Stimulated activated memory B cell treated with anti-CD40 and anti-IgM and Interleukin-4, amounts not matched to agents 10 μg/mL and 1 μg/mL and 100 μg/mL, for 72 hours (primary cell): ENCODE measurements around the gene SMG7.
"Not testable (repeated sequence)": the region's sequence is repeated elsewhere in the genome, so short reads cannot be mapped to it uniquely, and the experiment has no call there.

Source experiments
- ATAC-seq: fragments of 150-1000 bp; cut with Tn5 transposase; 2 replicates; pipeline ENCODE4 v1.10.0; 2021
- H3K27ac Mint-ChIP-seq: one replicate; pipeline ENCODE4 v1.8.0; 2022; ENCODE audit warnings: mild to moderate bottlenecking, mixed read lengths
- H3K27me3 Mint-ChIP-seq: one replicate; pipeline ENCODE4 v1.8.0; 2022; ENCODE audit warnings: mixed read lengths
- H3K36me3 Mint-ChIP-seq: one replicate; pipeline ENCODE4 v1.8.0; 2022; ENCODE audit warnings: mixed read lengths
- H3K4me1 Mint-ChIP-seq: one replicate; pipeline ENCODE4 v1.8.0; 2022; ENCODE audit warnings: mixed read lengths
- H3K4me3 Mint-ChIP-seq: one replicate; pipeline ENCODE4 v1.8.0; 2022; ENCODE audit warnings: mild to moderate bottlenecking, moderate library complexity, mixed read lengths
- H3K9me3 Mint-ChIP-seq: one replicate; pipeline ENCODE4 v1.8.0; 2022; ENCODE audit warnings: mixed read lengths

SMG7 gene

GRCh38 chr1:183472488-183473216, at the start of gene SMG7:
Gene SMG7 (plus strand): TSS chr1:183472499. CDS start chr1:183472621, 122 bp downstream.
- Mint-ChIP-seq H3K36me3 (peaks cover 10% of the 10 kb centered on the region), H3K9me3 (no peaks in the 10 kb centered on the region), H3K27me3 (no peaks in the 10 kb centered on the region), H3K27ac (peak within 1 kb of the TSS; percentile 95), H3K4me3 (peak within 1 kb of the TSS; percentile 92), H3K4me1 (no peaks in the 10 kb centered on the region)
- peak; percentile 28 for ATAC-seq

- Mint-ChIP-seq H3K4me1 (peaks cover 4% of the 10 kb centered on the region), H3K27me3 (peaks cover 40% of the 10 kb centered on the region), H3K36me3 (no peaks in the 10 kb centered on the region), H3K27ac (no peak overlapping the region), H3K9me3 (no peaks in the 10 kb centered on the region), H3K4me3 (no peak overlapping the region)
- ATAC-seq: no peak
Measured at GRCh38 chr1:183423541-183423940, 48.8 kb upstream of the SMG7 start.

- Mint-ChIP-seq H3K9me3 (no peaks in the 10 kb centered on the region), H3K4me3 (no peak overlapping the region), H3K36me3 (no peaks in the 10 kb centered on the region), H3K4me1 (no peaks in the 10 kb centered on the region), H3K27me3 (peaks cover 38% of the 10 kb centered on the region), H3K27ac (no peak overlapping the region)
- no peak for ATAC-seq
Measured at GRCh38 chr1:183424691-183425090, 47.6 kb upstream of the SMG7 start.

- H3K36me3 Mint-ChIP-seq, H3K4me3 Mint-ChIP-seq, H3K9me3 Mint-ChIP-seq, H3K27ac Mint-ChIP-seq, H3K4me1 Mint-ChIP-seq, ATAC-seq: not testable (repeated sequence)
- H3K27me3 Mint-ChIP-seq: peaks cover 45% of the 10 kb centered on the region
Measured at GRCh38 chr1:183427591-183427990, 44.7 kb upstream of the SMG7 start.

- Mint-ChIP-seq H3K27me3 (peaks cover 52% of the 10 kb centered on the region), H3K9me3 (no peaks in the 10 kb centered on the region), H3K36me3 (no peaks in the 10 kb centered on the region), H3K4me3 (no peak overlapping the region), H3K4me1 (no peaks in the 10 kb centered on the region), H3K27ac (no peak overlapping the region)
- ATAC-seq: no peak
Measured at GRCh38 chr1:183431840-183432547, 40.3 kb upstream of the SMG7 start.

GRCh38 chr1:183432548-183432875, 39.8 kb upstream of the SMG7 start:
- Mint-ChIP-seq H3K4me3 (no peak overlapping the region), H3K27me3 (peaks cover 53% of the 10 kb centered on the region), H3K36me3 (no peaks in the 10 kb centered on the region), H3K27ac (no peak overlapping the region), H3K9me3 (no peaks in the 10 kb centered on the region), H3K4me1 (no peaks in the 10 kb centered on the region)
- ATAC-seq: no peak

GRCh38 chr1:183433703-183434102, 38.6 kb upstream of the SMG7 start:
- no peak for ATAC-seq
- no peak overlapping the region for H3K27ac Mint-ChIP-seq
- no peaks in the 10 kb centered on the region for H3K4me1 Mint-ChIP-seq
- no peak overlapping the region for H3K4me3 Mint-ChIP-seq
- peaks cover 57% of the 10 kb centered on the region for H3K27me3 Mint-ChIP-seq
- H3K9me3 Mint-ChIP-seq: peaks cover 3% of the 10 kb centered on the region
- H3K36me3 Mint-ChIP-seq: no peaks in the 10 kb centered on the region

GRCh38 chr1:183435497-183435896, 36.8 kb upstream of the SMG7 start:
- H3K27ac Mint-ChIP-seq: no peak overlapping the region
- no peak for ATAC-seq
- H3K9me3 Mint-ChIP-seq: peaks cover 3% of the 10 kb centered on the region
- H3K4me1 Mint-ChIP-seq: no peaks in the 10 kb centered on the region
- H3K4me3 Mint-ChIP-seq: no peak overlapping the region
- H3K27me3 Mint-ChIP-seq: peaks cover 41% of the 10 kb centered on the region
- H3K36me3 Mint-ChIP-seq: no peaks in the 10 kb centered on the region

GRCh38 chr1:183438060-183438459, 34.2 kb upstream of the SMG7 start:
- no peak overlapping the region for H3K4me3 Mint-ChIP-seq
- no peak overlapping the region for H3K27ac Mint-ChIP-seq
- peaks cover 22% of the 10 kb centered on the region for H3K27me3 Mint-ChIP-seq
- peaks cover 3% of the 10 kb centered on the region for H3K9me3 Mint-ChIP-seq
- H3K4me1 Mint-ChIP-seq: no peaks in the 10 kb centered on the region
- H3K36me3 Mint-ChIP-seq: no peaks in the 10 kb centered on the region
- ATAC-seq: no peak

GRCh38 chr1:183443011-183443410, 29.3 kb upstream of the SMG7 start:
- Mint-ChIP-seq H3K4me3 (no peak overlapping the region), H3K4me1 (no peaks in the 10 kb centered on the region), H3K36me3 (no peaks in the 10 kb centered on the region), H3K27ac (no peak overlapping the region), H3K27me3 (peaks cover 4% of the 10 kb centered on the region), H3K9me3 (peaks cover under 1% of the 10 kb centered on the region)
- no peak for ATAC-seq

GRCh38 chr1:183443466-183443865, 28.8 kb upstream of the SMG7 start:
- H3K27me3 Mint-ChIP-seq: no peaks in the 10 kb centered on the region
- no peaks in the 10 kb centered on the region for H3K9me3 Mint-ChIP-seq
- ATAC-seq: no peak
- no peak overlapping the region for H3K27ac Mint-ChIP-seq
- no peaks in the 10 kb centered on the region for H3K4me1 Mint-ChIP-seq
- no peak overlapping the region for H3K4me3 Mint-ChIP-seq
- H3K36me3 Mint-ChIP-seq: no peaks in the 10 kb centered on the region

GRCh38 chr1:183444243-183444642, 28.1 kb upstream of the SMG7 start:
- no peak for ATAC-seq
- no peaks in the 10 kb centered on the region for H3K4me1 Mint-ChIP-seq
- H3K9me3 Mint-ChIP-seq: no peaks in the 10 kb centered on the region
- H3K27ac Mint-ChIP-seq: no peak overlapping the region
- no peaks in the 10 kb centered on the region for H3K27me3 Mint-ChIP-seq
- H3K4me3 Mint-ChIP-seq: no peak overlapping the region
- no peaks in the 10 kb centered on the region for H3K36me3 Mint-ChIP-seq

GRCh38 chr1:183449223-183449770, 23.0 kb upstream of the SMG7 start:
- no peaks in the 10 kb centered on the region for H3K27me3 Mint-ChIP-seq

GRCh38 chr1:183450093-183450492, 22.2 kb upstream of the SMG7 start:
- H3K27me3 Mint-ChIP-seq: peaks cover 7% of the 10 kb centered on the region
- H3K4me1 Mint-ChIP-seq: no peaks in the 10 kb centered on the region
- peaks cover 4% of the 10 kb centered on the region for H3K9me3 Mint-ChIP-seq
- H3K4me3 Mint-ChIP-seq: no peak overlapping the region
- no peak overlapping the region for H3K27ac Mint-ChIP-seq
- ATAC-seq: no peak
- no peaks in the 10 kb centered on the region for H3K36me3 Mint-ChIP-seq

More at GRCh38 chr1:183449223-183449770, 23.0 kb upstream of the SMG7 start:
- no peak overlapping the region for H3K4me3 Mint-ChIP-seq
- ATAC-seq: no peak
- H3K9me3 Mint-ChIP-seq: peaks cover 4% of the 10 kb centered on the region
- no peak overlapping the region for H3K27ac Mint-ChIP-seq
- no peaks in the 10 kb centered on the region for H3K4me1 Mint-ChIP-seq
- H3K36me3 Mint-ChIP-seq: no peaks in the 10 kb centered on the region

GRCh38 chr1:183454377-183454776, 17.9 kb upstream of the SMG7 start:
- Mint-ChIP-seq H3K4me1 (no peaks in the 10 kb centered on the region), H3K27me3 (peaks cover 34% of the 10 kb centered on the region), H3K4me3 (no peak overlapping the region), H3K9me3 (peaks cover 4% of the 10 kb centered on the region), H3K36me3 (no peaks in the 10 kb centered on the region), H3K27ac (no peak overlapping the region)
- no peak for ATAC-seq

- H3K4me3 Mint-ChIP-seq: no peak overlapping the region
- ATAC-seq: no peak
- peaks cover 40% of the 10 kb centered on the region for H3K27me3 Mint-ChIP-seq
- H3K36me3 Mint-ChIP-seq: no peaks in the 10 kb centered on the region
- H3K9me3 Mint-ChIP-seq: no peaks in the 10 kb centered on the region
- no peak overlapping the region for H3K27ac Mint-ChIP-seq
- H3K4me1 Mint-ChIP-seq: no peaks in the 10 kb centered on the region
Measured at GRCh38 chr1:183456826-183457225, 15.5 kb upstream of the SMG7 start.
